HCT116 (cell line): ENCODE results near the gene EEF1AKMT4. TPM values are rescaled to one million over a fixed set of nuclear protein-coding genes. Genes with fewer than 3 reads are reported as not detected.

Experiments used
- ATAC-seq: fragments of 200-7000 bp; cut with Tn5 transposase; 2 replicates; pipeline ENCODE4 v1.9.1; 2020; ENCODE audit warnings: mild to moderate bottlenecking, moderate library complexity
- BruUV-seq: library from RNA; stranded (reverse); fragments of 400-500 nt; replicated peaks from 2 replicates; lab custom pipeline; 2021; lab: Mats Ljungman, UMichigan
- CTCF ChIA-PET: fragments of 300-600 bp; sonication (Branson Sonifier 250); formaldehyde crosslinking; loops from one replicate; lab custom pipeline; 2021; ENCODE audit warnings: antibody characterized with exemption; lab: Charles Lee
- POLR2A ChIA-PET: fragments of 300-600, 350-600 bp; sonication (Branson Sonifier 250); formaldehyde crosslinking; loops from one replicate; lab custom pipeline; 2021; ENCODE audit warnings: antibody characterized with exemption; lab: Charles Lee
- RAD21 ChIA-PET, 2 experiments: fragments of 300-600 bp; sonication (Branson Sonifier 250); formaldehyde crosslinking; loops; one replicate each; lab custom pipeline; 2023; ENCODE audit warnings: low total read pairs in 2 of 2; ENCODE audit not compliant: uncharacterized antibody in 2 of 2, unreplicated experiment in 2 of 2, low non-redundant PET in 1 of 2; lab: Charles Lee
- DNase-seq: peaks from one replicate; pipeline ENCODE4 v3.0.0-alpha.2; 2010; ENCODE audit warnings: low read depth, low spot score
- H2AFZ ChIP-seq: fragments of 200-600 bp; shearing (Covaris generic), sonication (generic); 2 replicates; pipeline ENCODE4 v1.6.1; 2017; ENCODE audit warnings: low read depth, mixed run types, mixed read lengths, antibody characterized with exemption, low read length; ENCODE audit not compliant: poor library complexity, severe bottlenecking
- H3K27ac ChIP-seq: 2 replicates; pipeline ENCODE4 v1.5.1; 2012; ENCODE audit warnings: low read depth, low read length
- H3K27me3 ChIP-seq: fragments of 200-600 bp; sonication (generic); 2 replicates; pipeline ENCODE4 v1.6.1; 2016; ENCODE audit warnings: mixed run types, low read length, mixed read lengths; ENCODE audit not compliant: insufficient read depth
- H3K36me3 ChIP-seq, 2 experiments: fragments of 200-500 bp in 1 of 2; fragments of 200-600 bp in 1 of 2; sonication (Bioruptor generic) in 1 of 2; sonication (generic) in 1 of 2; 2 replicates each; pipeline versions ENCODE4 v1.5.1 to v1.6.1; 2014 to 2016; ENCODE audit warnings: low read length in 2 of 2, inconsistent platforms in 1 of 2, mixed read lengths in 1 of 2, mixed run types in 1 of 2; ENCODE audit not compliant: insufficient read depth in 2 of 2, control insufficient read depth in 1 of 2
- H3K4me1 ChIP-seq, 2 experiments: fragments of 200-600 bp in 1 of 2; sonication (generic) in 1 of 2; 2 replicates each; pipeline versions ENCODE4 v1.5.1 to v1.6.1; 2012 to 2017; ENCODE audit warnings: low read length in 2 of 2, inconsistent platforms in 1 of 2, mild to moderate bottlenecking in 1 of 2, mixed read lengths in 1 of 2, mixed run types in 1 of 2, moderate library complexity in 1 of 2; ENCODE audit not compliant: insufficient read depth in 2 of 2, control insufficient read depth in 1 of 2
- H3K4me2 ChIP-seq: fragments of 200-600 bp; sonication (generic); 2 replicates; pipeline ENCODE4 v1.6.1; 2017; ENCODE audit warnings: mixed run types, low read length, mixed read lengths
- H3K4me3 ChIP-seq, 2 experiments: fragments of 200-600 bp in 1 of 2; sonication (generic) in 1 of 2; replicated peaks in 1 of 2; 2 replicates each; pipeline ENCODE4 v1.5.1; 2011 to 2016; ENCODE audit warnings: low read length in 2 of 2, control low read depth in 1 of 2, low read depth in 1 of 2, mild to moderate bottlenecking in 1 of 2, mixed read lengths in 1 of 2, mixed run types in 1 of 2
- H3K79me2 ChIP-seq: fragments of 200-600 bp; sonication (generic); 2 replicates; pipeline ENCODE4 v1.6.1; 2017; ENCODE audit warnings: mild to moderate bottlenecking, mixed run types, low read length, moderate library complexity, mixed read lengths; ENCODE audit not compliant: insufficient read depth
- H3K9ac ChIP-seq: fragments of 200-600 bp; sonication (generic); 2 replicates; pipeline ENCODE4 v1.6.1; 2016; ENCODE audit warnings: low read length, mixed read lengths
- H3K9me2 ChIP-seq: fragments of 200-600 bp; sonication (generic), shearing (Covaris generic); 2 replicates; pipeline ENCODE4 v1.6.1; 2017; ENCODE audit warnings: mixed run types, mild to moderate bottlenecking, moderate library complexity; ENCODE audit not compliant: insufficient read depth
- H3K9me3 ChIP-seq, 2 experiments: fragments of 200-500 bp in 1 of 2; fragments of 200-600 bp in 1 of 2; sonication (Bioruptor generic) in 1 of 2; sonication (generic) in 1 of 2; 2 replicates each; pipeline ENCODE4 v1.6.1; 2014 to 2017; ENCODE audit warnings: low read length in 2 of 2, mixed read lengths in 2 of 2, inconsistent platforms in 1 of 2, low read depth in 1 of 2, mild to moderate bottlenecking in 1 of 2, mixed run types in 1 of 2, moderate library complexity in 1 of 2; ENCODE audit not compliant: control insufficient read depth in 1 of 2, insufficient read depth in 1 of 2
- H4K20me1 ChIP-seq: fragments of 200-600 bp; sonication (generic), shearing (Covaris generic); 2 replicates; pipeline ENCODE4 v1.6.1; 2017; ENCODE audit warnings: mixed run types, mild to moderate bottlenecking, moderate library complexity; ENCODE audit not compliant: insufficient read depth
- CBX3 ChIP-seq: IDR thresholded peaks from 2 replicates; pipeline ENCODE4 v1.6.1; 2012; ENCODE audit warnings: low read depth
- EZH2 ChIP-seq: fragments of 200-600 bp; sonication (generic); IDR thresholded peaks from 2 replicates; pipeline ENCODE4 v1.6.1; 2017; ENCODE audit warnings: antibody characterized with exemption, mixed run types
- FOSL1 ChIP-seq: IDR thresholded peaks from 2 replicates; pipeline ENCODE4 v1.6.1; 2012; ENCODE audit warnings: low read depth
- RAD21 ChIP-seq: IDR thresholded peaks from 2 replicates; pipeline ENCODE4 v1.6.1; 2012; ENCODE audit warnings: low read depth, mild to moderate bottlenecking
- SP1 ChIP-seq: IDR thresholded peaks from 2 replicates; pipeline ENCODE4 v1.6.1; 2012; ENCODE audit warnings: low read depth
- YY1 ChIP-seq: IDR thresholded peaks from 2 replicates; pipeline ENCODE4 v1.6.1; 2011; ENCODE audit warnings: low read length, low read depth, moderate library complexity, mild to moderate bottlenecking; ENCODE audit not compliant: insufficient replicate concordance; ENCODE audit errors: extremely low read depth
- ZNF274 ChIP-seq: fragments of 200-500 bp; sonication (Bioruptor generic); IDR thresholded peaks from 2 replicates; pipeline ENCODE4 v1.6.1; 2014; ENCODE audit warnings: mild to moderate bottlenecking, low read depth, low read length, inconsistent platforms
- intact Hi-C: fragments of 100-400 bp; cut with micrococcal nuclease; formaldehyde crosslinking; loops from 2 replicates; pipeline ENCODE4 v1.10.0; 2022
- total RNA-seq: library from RNA; stranded (reverse); gene quantifications from one replicate; pipeline ENCODE4 v1.2.1, GENCODE V29; 2021; ENCODE audit not compliant: unreplicated experiment
- TF ChIP-seq, protein P1 (sequence below): IDR thresholded peaks from 2 replicates; pipeline ENCODE4 v1.6.1; 2012; ENCODE audit warnings: low read depth
- TF ChIP-seq, protein P2 (sequence below): IDR thresholded peaks from 2 replicates; pipeline ENCODE4 v1.6.1; 2011; ENCODE audit warnings: mild to moderate bottlenecking, low read length, moderate library complexity; ENCODE audit not compliant: insufficient replicate concordance; ENCODE audit errors: extremely low read depth
- TF ChIP-seq, protein P3 (sequence below): IDR thresholded peaks from 2 replicates; pipeline ENCODE4 v1.6.1; 2012

The EEF1AKMT4 gene
- total RNA-seq, 1 experiment from 2014 or later, result 10.5 TPM

DNA sequence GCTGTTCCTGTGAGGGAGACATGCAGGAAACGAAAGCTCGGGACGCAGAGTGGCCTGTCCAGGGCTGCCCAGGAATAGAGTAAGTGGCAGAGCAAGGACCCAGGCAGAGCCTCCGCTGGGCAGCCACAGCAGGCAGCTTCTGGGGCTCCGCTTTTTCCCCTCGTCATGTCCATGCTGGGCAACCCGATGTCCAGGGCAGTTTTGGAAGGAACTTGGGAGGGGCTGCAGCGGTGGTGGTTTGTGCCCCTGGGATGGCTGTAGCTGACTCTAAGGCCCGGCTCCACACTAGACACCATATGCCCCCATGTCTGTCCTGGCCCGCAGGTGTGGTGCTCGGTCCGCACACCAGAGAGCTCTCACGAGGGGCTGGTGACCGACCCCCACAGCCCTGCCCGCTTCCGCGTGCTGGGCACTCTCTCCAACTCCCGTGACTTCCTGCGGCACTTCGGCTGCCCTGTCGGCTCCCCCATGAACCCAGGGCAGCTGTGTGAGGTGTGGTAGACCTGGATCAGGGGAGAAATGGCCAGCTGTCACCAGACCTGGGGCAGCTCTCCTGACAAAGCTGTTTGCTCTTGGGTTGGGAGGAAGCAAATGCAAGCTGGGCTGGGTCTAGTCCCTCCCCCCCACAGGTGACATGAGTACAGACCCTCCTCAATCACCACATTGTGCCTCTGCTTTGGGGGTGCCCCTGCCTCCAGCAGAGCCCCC lies 42.4 kb downstream of the EEF1AKMT4 start:
- H3K9me2 ChIP-seq, result no peaks in the 10 kb centered on the region
- H3K27ac ChIP-seq, result no peak overlapping the region
- intact Hi-C loops, result no loop called here
- H3K9me3 ChIP-seq, result no peaks in the 10 kb centered on the region
- H3K4me2 ChIP-seq, result no peak overlapping the region
- DNase-seq (no peak), ATAC-seq (no peak)
- RAD21 ChIA-PET, result no interaction called here
- no peaks in the 10 kb centered on the region for H3K79me2 ChIP-seq
- TF ChIP-seq ZNF274 (no peak), EZH2 (no peak), FOSL1 (no peak), RAD21 (no peak), CBX3 (no peak), YY1 (no peak), SP1 (no peak)
- TF ChIP-seq, protein P1, sequence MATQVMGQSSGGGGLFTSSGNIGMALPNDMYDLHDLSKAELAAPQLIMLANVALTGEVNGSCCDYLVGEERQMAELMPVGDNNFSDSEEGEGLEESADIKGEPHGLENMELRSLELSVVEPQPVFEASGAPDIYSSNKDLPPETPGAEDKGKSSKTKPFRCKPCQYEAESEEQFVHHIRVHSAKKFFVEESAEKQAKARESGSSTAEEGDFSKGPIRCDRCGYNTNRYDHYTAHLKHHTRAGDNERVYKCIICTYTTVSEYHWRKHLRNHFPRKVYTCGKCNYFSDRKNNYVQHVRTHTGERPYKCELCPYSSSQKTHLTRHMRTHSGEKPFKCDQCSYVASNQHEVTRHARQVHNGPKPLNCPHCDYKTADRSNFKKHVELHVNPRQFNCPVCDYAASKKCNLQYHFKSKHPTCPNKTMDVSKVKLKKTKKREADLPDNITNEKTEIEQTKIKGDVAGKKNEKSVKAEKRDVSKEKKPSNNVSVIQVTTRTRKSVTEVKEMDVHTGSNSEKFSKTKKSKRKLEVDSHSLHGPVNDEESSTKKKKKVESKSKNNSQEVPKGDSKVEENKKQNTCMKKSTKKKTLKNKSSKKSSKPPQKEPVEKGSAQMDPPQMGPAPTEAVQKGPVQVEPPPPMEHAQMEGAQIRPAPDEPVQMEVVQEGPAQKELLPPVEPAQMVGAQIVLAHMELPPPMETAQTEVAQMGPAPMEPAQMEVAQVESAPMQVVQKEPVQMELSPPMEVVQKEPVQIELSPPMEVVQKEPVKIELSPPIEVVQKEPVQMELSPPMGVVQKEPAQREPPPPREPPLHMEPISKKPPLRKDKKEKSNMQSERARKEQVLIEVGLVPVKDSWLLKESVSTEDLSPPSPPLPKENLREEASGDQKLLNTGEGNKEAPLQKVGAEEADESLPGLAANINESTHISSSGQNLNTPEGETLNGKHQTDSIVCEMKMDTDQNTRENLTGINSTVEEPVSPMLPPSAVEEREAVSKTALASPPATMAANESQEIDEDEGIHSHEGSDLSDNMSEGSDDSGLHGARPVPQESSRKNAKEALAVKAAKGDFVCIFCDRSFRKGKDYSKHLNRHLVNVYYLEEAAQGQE, result no peak
- TF ChIP-seq, protein P2, sequence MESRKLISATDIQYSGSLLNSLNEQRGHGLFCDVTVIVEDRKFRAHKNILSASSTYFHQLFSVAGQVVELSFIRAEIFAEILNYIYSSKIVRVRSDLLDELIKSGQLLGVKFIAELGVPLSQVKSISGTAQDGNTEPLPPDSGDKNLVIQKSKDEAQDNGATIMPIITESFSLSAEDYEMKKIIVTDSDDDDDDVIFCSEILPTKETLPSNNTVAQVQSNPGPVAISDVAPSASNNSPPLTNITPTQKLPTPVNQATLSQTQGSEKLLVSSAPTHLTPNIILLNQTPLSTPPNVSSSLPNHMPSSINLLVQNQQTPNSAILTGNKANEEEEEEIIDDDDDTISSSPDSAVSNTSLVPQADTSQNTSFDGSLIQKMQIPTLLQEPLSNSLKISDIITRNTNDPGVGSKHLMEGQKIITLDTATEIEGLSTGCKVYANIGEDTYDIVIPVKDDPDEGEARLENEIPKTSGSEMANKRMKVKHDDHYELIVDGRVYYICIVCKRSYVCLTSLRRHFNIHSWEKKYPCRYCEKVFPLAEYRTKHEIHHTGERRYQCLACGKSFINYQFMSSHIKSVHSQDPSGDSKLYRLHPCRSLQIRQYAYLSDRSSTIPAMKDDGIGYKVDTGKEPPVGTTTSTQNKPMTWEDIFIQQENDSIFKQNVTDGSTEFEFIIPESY, result no peak
- TF ChIP-seq, protein P3, sequence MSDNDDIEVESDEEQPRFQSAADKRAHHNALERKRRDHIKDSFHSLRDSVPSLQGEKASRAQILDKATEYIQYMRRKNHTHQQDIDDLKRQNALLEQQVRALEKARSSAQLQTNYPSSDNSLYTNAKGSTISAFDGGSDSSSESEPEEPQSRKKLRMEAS, result no peak
- no peak overlapping the region for H2AFZ ChIP-seq
- CTCF ChIA-PET, result no interaction called here
- H3K9ac ChIP-seq, result no peak overlapping the region
- no peak overlapping the region for H3K4me3 ChIP-seq
- H3K27me3 ChIP-seq, result no peaks in the 10 kb centered on the region
- H3K36me3 ChIP-seq, result no peaks in the 10 kb centered on the region
- H4K20me1 ChIP-seq, result no peaks in the 10 kb centered on the region
- H3K4me1 ChIP-seq, result peaks cover 0 to 5% of the 10 kb centered on the region in 2 experiments; a peak in 1 of 4 replicates
- BruUV-seq, result no TSS peak
- POLR2A ChIA-PET, result no interaction called here
